OCI-LY7 (cell line): ENCODE results near the gene GPC2.

Experiments used
- CTCF ChIP-seq: fragments of 200-600 bp; sonication (generic); conservative IDR thresholded peaks from 2 replicates; pipeline ENCODE4 v1.5.1; 2014; ENCODE audit warnings: mild to moderate bottlenecking, antibody characterized with exemption, low read length, moderate library complexity, mixed read lengths
- EZH2phosphoT487 ChIP-seq: fragments of 200-600 bp; sonication (generic); IDR thresholded peaks from 2 replicates; pipeline ENCODE4 v1.6.1; 2018; ENCODE audit warnings: low read depth, borderline replicate concordance, mild to moderate bottlenecking, mixed run types, antibody characterized with exemption, low read length, moderate library complexity, mixed read lengths

GRCh38 chr7:100127866-100128636, 49.1 kb downstream of the GPC2 start:
- TF ChIP-seq EZH2phosphoT487 (no peak), CTCF (no peak)
